ENCODE results near the gene NNMT.

DNA sequence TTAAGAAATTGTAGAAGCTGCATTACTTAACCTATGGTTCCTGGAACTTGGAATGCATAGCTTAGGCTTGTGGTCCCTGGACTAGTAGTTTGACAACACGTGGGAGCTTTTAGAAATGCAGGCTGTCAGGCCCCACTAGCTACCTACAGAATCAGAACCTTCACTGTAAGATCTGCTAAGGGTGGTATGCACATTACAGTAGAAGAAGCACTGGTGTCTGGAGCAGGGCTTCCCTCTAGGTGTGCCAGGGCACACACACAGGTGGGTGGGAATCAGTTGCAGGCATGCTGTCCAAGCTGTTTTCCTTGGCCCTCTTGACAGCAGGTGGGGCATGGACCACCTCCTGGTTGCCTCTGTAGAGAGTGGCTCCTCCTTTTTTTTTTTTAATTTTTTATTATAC, 8.8 kb downstream of the NNMT start:
- TF ChIP-seq, protein P1, sequence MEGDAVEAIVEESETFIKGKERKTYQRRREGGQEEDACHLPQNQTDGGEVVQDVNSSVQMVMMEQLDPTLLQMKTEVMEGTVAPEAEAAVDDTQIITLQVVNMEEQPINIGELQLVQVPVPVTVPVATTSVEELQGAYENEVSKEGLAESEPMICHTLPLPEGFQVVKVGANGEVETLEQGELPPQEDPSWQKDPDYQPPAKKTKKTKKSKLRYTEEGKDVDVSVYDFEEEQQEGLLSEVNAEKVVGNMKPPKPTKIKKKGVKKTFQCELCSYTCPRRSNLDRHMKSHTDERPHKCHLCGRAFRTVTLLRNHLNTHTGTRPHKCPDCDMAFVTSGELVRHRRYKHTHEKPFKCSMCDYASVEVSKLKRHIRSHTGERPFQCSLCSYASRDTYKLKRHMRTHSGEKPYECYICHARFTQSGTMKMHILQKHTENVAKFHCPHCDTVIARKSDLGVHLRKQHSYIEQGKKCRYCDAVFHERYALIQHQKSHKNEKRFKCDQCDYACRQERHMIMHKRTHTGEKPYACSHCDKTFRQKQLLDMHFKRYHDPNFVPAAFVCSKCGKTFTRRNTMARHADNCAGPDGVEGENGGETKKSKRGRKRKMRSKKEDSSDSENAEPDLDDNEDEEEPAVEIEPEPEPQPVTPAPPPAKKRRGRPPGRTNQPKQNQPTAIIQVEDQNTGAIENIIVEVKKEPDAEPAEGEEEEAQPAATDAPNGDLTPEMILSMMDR (conservative IDR thresholded peaks at IDR 0.05), result no peak
- TF ChIP-seq EZH2 (IDR thresholded peaks at IDR 0.05; ENCODE audit: low read depth), result no peak

All from PC-9 (cell line).